ENCODE data around the gene ZNF385B.

ZNF385B gene

GRCh38 chr2:179712825-179713224, 148.6 kb downstream of the ZNF385B start:
- TF ChIP-seq MAX (IDR thresholded peaks at IDR 0.05) (no peak), CREB1 (IDR thresholded peaks at IDR 0.05; ENCODE audit: low read depth) (no peak), TEAD4 (IDR thresholded peaks at IDR 0.05) (no peak), TCF12 (IDR thresholded peaks at IDR 0.05; ENCODE audit: low read depth) (no peak), ZBTB7A (IDR thresholded peaks at IDR 0.05; ENCODE audit: low read depth) (no peak)

GRCh38 chr2:179711375-179711774, 150.0 kb downstream of the ZNF385B start:
- TF ChIP-seq RAD21 (IDR thresholded peaks at IDR 0.05; ENCODE audit: low read depth), result no peak
- no peak for TF ChIP-seq NFIC (IDR thresholded peaks at IDR 0.05)
- TF ChIP-seq YY1 (IDR thresholded peaks at IDR 0.05; ENCODE audit: low read depth), result no peak
- TF ChIP-seq CEBPB (IDR thresholded peaks at IDR 0.05), result no peak
- TF ChIP-seq TAF1 (IDR thresholded peaks at IDR 0.05; ENCODE audit: low read depth), result no peak
- no peak for TF ChIP-seq TCF12 (IDR thresholded peaks at IDR 0.05; ENCODE audit: low read depth)
- TF ChIP-seq REST (IDR thresholded peaks at IDR 0.05; ENCODE audit: low read depth), result no peak
- no peak for TF ChIP-seq USF1 (IDR thresholded peaks at IDR 0.05)
- no peak for TF ChIP-seq EP300 (IDR thresholded peaks at IDR 0.05; ENCODE audit: borderline replicate concordance)
- TF ChIP-seq ZBTB7A (IDR thresholded peaks at IDR 0.05; ENCODE audit: low read depth), result no peak
- no peak for TF ChIP-seq CREB1 (IDR thresholded peaks at IDR 0.05; ENCODE audit: low read depth)

GRCh38 chr2:179703702-179704101, 157.7 kb downstream of the ZNF385B start:
- TF ChIP-seq REST (IDR thresholded peaks at IDR 0.05; ENCODE audit: low read depth), result no peak
- no peak for TF ChIP-seq TEAD4 (IDR thresholded peaks at IDR 0.05)
- TF ChIP-seq MAX (IDR thresholded peaks at IDR 0.05), result no peak
- TF ChIP-seq TAF1 (IDR thresholded peaks at IDR 0.05; ENCODE audit: low read depth), result no peak
- TF ChIP-seq RAD21 (IDR thresholded peaks at IDR 0.05; ENCODE audit: low read depth), result no peak
- no peak for TF ChIP-seq ZBTB7A (IDR thresholded peaks at IDR 0.05; ENCODE audit: low read depth)
- no peak for TF ChIP-seq TCF12 (IDR thresholded peaks at IDR 0.05; ENCODE audit: low read depth)
- TF ChIP-seq CEBPB (IDR thresholded peaks at IDR 0.05), result no peak
- TF ChIP-seq YY1 (IDR thresholded peaks at IDR 0.05; ENCODE audit: low read depth), result no peak
- TF ChIP-seq FOXM1 (IDR thresholded peaks at IDR 0.05; ENCODE audit: borderline replicate concordance, low read depth), result no peak
- TF ChIP-seq CREB1 (IDR thresholded peaks at IDR 0.05; ENCODE audit: low read depth), result no peak
- TF ChIP-seq EP300 (IDR thresholded peaks at IDR 0.05; ENCODE audit: borderline replicate concordance), result no peak
- no peak for TF ChIP-seq EGR1 (IDR thresholded peaks at IDR 0.05)
- no peak for TF ChIP-seq NFIC (IDR thresholded peaks at IDR 0.05)

- TF ChIP-seq RAD21 (IDR thresholded peaks at IDR 0.05; ENCODE audit: low read depth) (no peak), EGR1 (IDR thresholded peaks at IDR 0.05) (no peak), TEAD4 (IDR thresholded peaks at IDR 0.05) (no peak), CREB1 (IDR thresholded peaks at IDR 0.05; ENCODE audit: low read depth) (no peak), MAX (IDR thresholded peaks at IDR 0.05) (no peak), EP300 (IDR thresholded peaks at IDR 0.05; ENCODE audit: borderline replicate concordance) (no peak), TCF12 (IDR thresholded peaks at IDR 0.05; ENCODE audit: low read depth) (no peak), ZBTB7A (IDR thresholded peaks at IDR 0.05; ENCODE audit: low read depth) (no peak), TAF1 (IDR thresholded peaks at IDR 0.05; ENCODE audit: low read depth) (no peak), CEBPB (IDR thresholded peaks at IDR 0.05) (no peak)
Observed at GRCh38 chr2:179702912-179703311, 158.5 kb downstream of the ZNF385B start.

- TF ChIP-seq RAD21 (IDR thresholded peaks at IDR 0.05; ENCODE audit: low read depth), result no peak
- TF ChIP-seq EP300 (IDR thresholded peaks at IDR 0.05; ENCODE audit: borderline replicate concordance), result no peak
- TF ChIP-seq NFIC (IDR thresholded peaks at IDR 0.05), result 0 out of 2 replicates have a peak, but pooled peaks have one; percentile 14
Observed at GRCh38 chr2:179701524-179702110, 159.8 kb downstream of the ZNF385B start.

GRCh38 chr2:179695486-179695885, 165.9 kb downstream of the ZNF385B start:
- TF ChIP-seq YY1 (IDR thresholded peaks at IDR 0.05; ENCODE audit: low read depth) (no peak), EP300 (IDR thresholded peaks at IDR 0.05; ENCODE audit: borderline replicate concordance) (no peak)

GRCh38 chr2:179694963-179695362, 166.4 kb downstream of the ZNF385B start:
- no peak for TF ChIP-seq TAF1 (IDR thresholded peaks at IDR 0.05; ENCODE audit: low read depth)
- TF ChIP-seq ZBTB7A (IDR thresholded peaks at IDR 0.05; ENCODE audit: low read depth), result no peak
- no peak for TF ChIP-seq EP300 (IDR thresholded peaks at IDR 0.05; ENCODE audit: borderline replicate concordance)
- no peak for TF ChIP-seq YY1 (IDR thresholded peaks at IDR 0.05; ENCODE audit: low read depth)
- TF ChIP-seq USF1 (IDR thresholded peaks at IDR 0.05), result no peak
- TF ChIP-seq CEBPB (IDR thresholded peaks at IDR 0.05), result no peak
- no peak for TF ChIP-seq CREB1 (IDR thresholded peaks at IDR 0.05; ENCODE audit: low read depth)
- no peak for TF ChIP-seq NFIC (IDR thresholded peaks at IDR 0.05)
- no peak for TF ChIP-seq FOXM1 (IDR thresholded peaks at IDR 0.05; ENCODE audit: borderline replicate concordance, low read depth)

All from Ishikawa (cell line).